Stimulated activated CD4-positive, alpha-beta T cell treated with anti-CD3 and anti-CD28 coated beads, Interleukin-2, amount 100 ng/mL, for 24 hours (primary cell): ENCODE measurements around the gene KCNC1.

Experiments used
- DNase-seq, 2 donors: peaks; one replicate each; pipeline ENCODE4 v3.0.0-alpha.2; 2020

KCNC1 gene

GRCh38 chr11:17798253-17798652, 63.7 kb downstream of the KCNC1 start:
- DNase-seq = no peak

- no peak for DNase-seq
Observed at GRCh38 chr11:17798716-17799115, 64.1 kb downstream of the KCNC1 start.

- no peak for DNase-seq
Observed at GRCh38 chr11:17799147-17799546, 64.6 kb downstream of the KCNC1 start.

- no peak for DNase-seq
Observed at GRCh38 chr11:17801166-17801565, 66.6 kb downstream of the KCNC1 start.

GRCh38 chr11:17802491-17802890, 67.9 kb downstream of the KCNC1 start:
- DNase-seq = no peak

- DNase-seq = no peak
Observed at GRCh38 chr11:17803754-17804334, 69.3 kb downstream of the KCNC1 start.

- no peak for DNase-seq
Observed at GRCh38 chr11:17805043-17805442, 70.5 kb downstream of the KCNC1 start.

- DNase-seq = no peak
Observed at GRCh38 chr11:17805873-17806272, 71.3 kb downstream of the KCNC1 start.

GRCh38 chr11:17807034-17807433, 72.5 kb downstream of the KCNC1 start:
- DNase-seq = no peak

GRCh38 chr11:17810041-17810440, 75.5 kb downstream of the KCNC1 start:
- DNase-seq = no peak

- DNase-seq = no peak
Observed at GRCh38 chr11:17810746-17811145, 76.2 kb downstream of the KCNC1 start.

GRCh38 chr11:17811352-17811751, 76.8 kb downstream of the KCNC1 start:
- no peak for DNase-seq

- DNase-seq = no peak
Observed at GRCh38 chr11:17812091-17812864, 77.7 kb downstream of the KCNC1 start.

- DNase-seq = no peak
Observed at GRCh38 chr11:17812865-17813187, 78.2 kb downstream of the KCNC1 start.

- no peak for DNase-seq
Observed at GRCh38 chr11:17813391-17814059, 78.9 kb downstream of the KCNC1 start.

- DNase-seq = no peak
Observed at GRCh38 chr11:17814546-17814945, 80.0 kb downstream of the KCNC1 start.

GRCh38 chr11:17816232-17816931, 81.8 kb downstream of the KCNC1 start:
- DNase-seq = no peak

- no peak for DNase-seq
Observed at GRCh38 chr11:17821648-17822400, 87.2 kb downstream of the KCNC1 start.

GRCh38 chr11:17822401-17822781, 87.8 kb downstream of the KCNC1 start:
- DNase-seq = no peak

GRCh38 chr11:17827006-17827405, 92.4 kb downstream of the KCNC1 start:
- DNase-seq = no peak

GRCh38 chr11:17828311-17828751, 93.8 kb downstream of the KCNC1 start:
- no peak for DNase-seq

GRCh38 chr11:17831228-17831627, 96.6 kb downstream of the KCNC1 start:
- DNase-seq = no peak

GRCh38 chr11:17831883-17832282, 97.3 kb downstream of the KCNC1 start:
- no peak for DNase-seq
